HG03060 (cell line): ENCODE data around the gene UPK3BL2.
A peak's percentile ranks its signal among the peaks of the same experiment; 100 is the strongest.
"Not testable (repeated sequence)": the region's sequence is repeated elsewhere in the genome, so short reads cannot be mapped to it uniquely, and the experiment has no call there.

Experiments
- ATAC-seq: cut with Tn5 transposase; IDR thresholded peaks from one replicate; pipeline ENCODE4 v1.9.1; 2021; ENCODE audit warnings: low read depth, moderate number of reproducible peaks; ENCODE audit not compliant: unreplicated experiment

The UPK3BL2 gene, protein sequence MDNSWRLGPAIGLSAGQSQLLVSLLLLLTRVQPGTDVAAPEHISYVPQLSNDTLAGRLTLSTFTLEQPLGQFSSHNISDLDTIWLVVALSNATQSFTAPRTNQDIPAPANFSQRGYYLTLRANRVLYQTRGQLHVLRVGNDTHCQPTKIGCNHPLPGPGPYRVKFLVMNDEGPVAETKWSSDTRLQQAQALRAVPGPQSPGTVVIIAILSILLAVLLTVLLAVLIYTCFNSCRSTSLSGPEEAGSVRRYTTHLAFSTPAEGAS

DNA sequence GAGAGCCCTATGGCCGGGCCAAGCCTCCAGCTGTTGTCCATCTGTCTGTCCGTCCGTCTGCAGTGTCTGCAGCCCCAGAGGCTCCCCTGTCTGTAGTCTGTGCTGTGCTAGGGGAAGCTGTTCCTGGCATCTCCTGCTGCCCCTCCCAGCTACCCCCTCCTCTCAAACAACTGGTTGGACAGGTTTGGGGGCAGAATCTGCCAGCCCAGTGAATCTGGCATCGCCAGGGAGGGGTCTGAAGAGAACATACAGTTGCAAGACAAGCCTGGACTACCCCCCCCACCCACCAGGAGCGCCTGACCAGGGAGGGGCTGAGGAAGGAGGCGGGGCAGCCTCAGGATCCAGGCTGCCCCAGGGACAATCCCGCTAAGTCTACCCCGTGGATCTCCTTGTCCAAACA lies at the start of gene UPK3BL2:
Gene UPK3BL2 (minus strand): TSS at position 101 of the 400 bp plus-strand sequence. CDS start 60 bp downstream, at position 41.
- not testable (repeated sequence) for ATAC-seq

GRCh38 chr7:102592477-102593019 lies 49.1 kb upstream of the UPK3BL2 start:
- ATAC-seq, result not testable (repeated sequence)

- peak; percentile 44 for ATAC-seq
Observed at GRCh38 chr7:102589857-102590256, 46.4 kb upstream of the UPK3BL2 start.

DNA sequence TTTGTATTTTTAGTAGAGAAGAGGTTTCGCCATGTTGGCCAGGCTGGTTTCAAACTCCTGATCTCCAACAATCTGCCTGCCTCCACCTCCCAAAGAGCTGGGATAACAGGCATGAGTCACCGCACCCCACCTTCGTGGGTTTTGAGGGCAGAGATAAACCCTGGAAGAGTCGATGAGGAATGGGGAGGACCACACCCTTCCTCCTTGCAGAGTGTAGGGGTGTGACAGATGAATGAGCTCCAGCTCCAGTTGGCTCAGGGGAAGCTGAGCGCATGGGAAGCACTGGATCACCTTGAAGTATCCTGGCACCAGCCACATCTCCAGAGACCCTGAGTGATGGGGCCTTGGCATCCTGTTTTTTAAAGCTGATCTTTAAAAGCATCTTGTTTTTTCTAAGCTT lies 40.0 kb upstream of the UPK3BL2 start:
- not testable (repeated sequence) for ATAC-seq

GRCh38 chr7:102581722-102582121 lies 38.2 kb upstream of the UPK3BL2 start:
- ATAC-seq, result not testable (repeated sequence)

GRCh38 chr7:102578486-102578885 lies 35.0 kb upstream of the UPK3BL2 start:
- not testable (repeated sequence) for ATAC-seq

- not testable (repeated sequence) for ATAC-seq
Observed at GRCh38 chr7:102577315-102578240, 34.1 kb upstream of the UPK3BL2 start.

DNA sequence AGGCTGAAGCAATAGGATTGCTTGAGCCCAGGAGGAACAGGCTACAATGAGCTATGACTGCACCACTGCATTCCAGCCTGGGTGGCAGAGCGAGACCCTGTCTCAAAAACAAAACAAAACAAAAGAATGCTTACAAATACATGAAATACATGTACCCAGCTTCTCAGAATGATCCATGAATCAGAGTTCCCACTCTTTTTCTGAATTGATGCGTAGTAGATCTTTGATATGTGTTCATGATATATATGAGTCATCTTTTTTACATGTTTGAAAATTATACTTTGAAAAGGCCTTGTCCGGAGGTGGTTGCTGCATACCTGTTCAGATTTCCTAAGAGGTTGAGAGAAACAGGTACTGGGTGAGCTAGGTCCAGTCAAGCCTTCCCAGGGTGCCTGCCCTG lies 32.9 kb upstream of the UPK3BL2 start:
- not testable (repeated sequence) for ATAC-seq

- not testable (repeated sequence) for ATAC-seq
Observed at GRCh38 chr7:102574607-102575006, 31.1 kb upstream of the UPK3BL2 start.

DNA sequence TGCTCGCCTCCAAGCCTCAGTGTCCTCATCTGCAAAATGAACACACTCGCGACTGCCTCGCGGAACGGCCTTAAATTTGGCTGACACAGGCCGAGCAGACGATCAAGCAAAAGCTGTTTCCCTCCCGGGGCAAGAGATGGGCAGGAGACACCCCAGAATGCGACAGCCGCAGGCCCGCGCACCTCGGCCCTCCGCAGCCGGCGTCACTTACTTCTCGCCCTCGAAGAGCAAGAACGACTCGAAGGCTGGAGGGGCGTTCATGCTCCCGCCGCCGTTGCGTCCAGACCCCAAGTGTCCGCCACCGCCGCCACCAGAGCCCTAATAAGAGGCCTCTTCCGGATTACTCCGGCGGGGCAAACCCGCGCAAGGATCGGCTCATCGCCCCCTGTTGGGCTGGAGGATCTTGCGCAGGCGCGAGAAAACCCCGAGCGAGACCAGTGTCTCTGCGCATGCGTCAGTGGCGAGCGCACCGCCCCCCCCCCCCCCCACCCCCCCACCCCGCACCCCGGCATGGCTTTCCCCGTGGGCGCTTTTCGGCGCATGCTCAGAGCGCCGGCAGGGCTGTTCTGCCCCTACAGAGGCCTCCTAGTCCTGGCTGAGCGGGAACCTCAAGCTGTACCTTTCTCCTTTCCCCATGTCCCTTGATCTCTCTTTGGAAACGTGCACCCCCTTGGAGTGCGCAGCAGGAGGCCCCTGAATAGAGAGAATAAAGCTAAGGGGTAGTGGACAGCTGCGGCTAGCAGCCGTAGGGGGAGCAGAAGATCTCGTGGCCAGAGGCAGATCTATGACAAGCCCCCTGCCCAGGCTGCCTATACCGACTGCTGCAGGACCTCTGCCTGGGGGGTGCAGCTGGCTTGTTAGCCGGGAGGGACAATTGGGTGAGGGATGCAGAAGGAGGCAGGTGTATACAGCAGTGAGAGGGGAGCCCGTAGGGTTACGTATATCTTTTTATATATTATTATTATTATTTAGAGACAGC lies 29.1 kb upstream of the UPK3BL2 start, which contains the start of gene POLR2J3:
Gene POLR2J3 (minus strand): TSS at position 323 of the 979 bp plus-strand sequence. CDS start 62 bp downstream, at position 261.
- ATAC-seq, result peak; percentile 83

DNA sequence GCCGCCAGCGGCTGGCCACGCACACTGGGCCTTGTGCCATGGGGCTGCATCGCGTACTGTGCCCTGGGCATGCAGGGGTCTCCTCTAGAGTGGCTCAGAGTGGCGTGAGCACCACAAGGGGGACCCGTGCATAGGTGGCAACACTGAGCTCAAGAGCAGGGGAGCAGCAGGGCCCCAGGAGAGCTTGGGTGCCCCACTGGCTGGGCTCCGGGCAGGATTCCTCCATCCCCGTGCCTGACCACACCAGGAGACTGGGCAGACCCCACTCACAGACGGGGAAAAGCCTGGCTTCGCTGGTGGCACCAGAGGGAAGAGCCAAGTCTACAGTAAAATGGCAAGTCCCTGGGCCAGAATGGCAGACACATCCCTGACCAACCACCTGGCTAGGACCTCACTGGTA lies 25.1 kb upstream of the UPK3BL2 start:
- ATAC-seq, result not testable (repeated sequence)

- ATAC-seq, result not testable (repeated sequence)
Observed at GRCh38 chr7:102550808-102551422, 7.4 kb upstream of the UPK3BL2 start, which contains the start of gene SPDYE2. SPDYE2 (plus strand) TSS chr7:102551226; CDS start chr7:102553256, 2,030 bp downstream.

DNA sequence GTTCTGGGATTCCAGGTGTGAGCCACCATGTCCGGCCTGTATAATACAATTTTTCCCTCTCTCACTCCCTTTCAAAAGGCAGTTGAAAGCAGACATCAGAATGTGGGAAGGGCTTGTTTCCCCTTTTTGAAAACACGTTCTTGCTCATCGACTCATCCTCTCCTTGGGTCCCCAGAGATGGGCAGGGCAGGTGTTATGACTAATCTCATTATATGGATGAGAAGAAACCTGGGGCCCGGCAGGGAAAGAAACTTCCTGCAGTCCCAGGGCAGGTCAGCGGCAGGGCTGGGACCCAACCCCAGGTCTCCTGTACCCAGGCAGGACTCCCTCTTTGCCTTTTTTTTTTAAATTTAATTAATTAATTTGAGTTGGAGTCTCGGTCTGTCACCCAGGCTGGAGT lies 2.9 kb upstream of the UPK3BL2 start:
- peak; percentile 66 for ATAC-seq

- not testable (repeated sequence) for ATAC-seq
Observed at GRCh38 chr7:102545288-102545687, 1.8 kb upstream of the UPK3BL2 start.

GRCh38 chr7:102544372-102544771 lies 876 bp upstream of the UPK3BL2 start:
- not testable (repeated sequence) for ATAC-seq

DNA sequence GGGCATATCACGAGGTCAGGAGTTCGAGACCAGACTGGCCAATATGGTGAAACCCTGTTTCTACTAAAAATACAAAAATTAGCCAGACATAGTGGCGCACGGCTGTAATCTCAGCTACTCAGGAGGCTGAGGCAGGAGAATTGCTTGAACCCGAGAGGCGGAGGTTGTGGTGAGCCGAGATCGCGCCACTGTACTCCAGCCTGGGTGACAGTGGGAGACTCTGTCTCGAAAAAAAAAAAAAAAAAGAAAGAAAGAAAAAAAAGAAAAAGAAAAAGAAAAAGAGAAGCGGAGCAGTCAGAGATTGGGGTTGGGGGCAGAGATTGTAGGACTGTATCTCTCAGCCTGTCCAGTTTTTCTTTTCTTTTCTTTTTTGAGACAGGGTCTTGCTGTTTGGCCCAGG lies 725 bp downstream of the UPK3BL2 start:
- not testable (repeated sequence) for ATAC-seq

- not testable (repeated sequence) for ATAC-seq
Observed at GRCh38 chr7:102542083-102542482, 1.4 kb downstream of the UPK3BL2 start.

DNA sequence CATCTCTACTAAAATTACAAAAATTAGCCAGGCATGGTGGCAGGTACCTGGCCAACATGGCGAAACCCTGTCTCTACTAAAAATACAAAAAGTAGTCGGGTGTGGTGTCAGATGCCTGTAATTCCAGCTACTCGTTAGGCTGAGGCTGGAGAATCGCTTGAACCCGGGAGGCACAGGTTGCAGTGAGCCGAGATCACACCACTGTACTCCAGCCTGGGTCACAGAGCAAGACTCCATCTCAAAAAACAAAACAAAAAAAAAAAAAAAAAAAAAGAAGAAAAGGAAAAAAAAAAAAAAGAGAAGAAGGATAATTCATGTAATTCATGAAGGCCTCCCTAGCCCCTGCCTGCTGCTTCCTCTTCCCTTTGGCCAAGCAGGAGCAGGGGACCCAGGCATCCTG lies 2.9 kb downstream of the UPK3BL2 start:
- not testable (repeated sequence) for ATAC-seq

GRCh38 chr7:102535062-102535615 lies 8.4 kb downstream of the UPK3BL2 start:
- ATAC-seq, result not testable (repeated sequence)
